RWPE2 (cell line): Measurements from ENCODE around the gene RAB28.

Source experiments
- ATAC-seq: fragments of 200-7000 bp; cut with Tn5 transposase; 3 replicates; pipeline ENCODE4 v1.9.1; 2021; ENCODE audit warnings: low read depth
- DNase-seq: peaks from one replicate; pipeline ENCODE4 v3.0.0-alpha.2; 2020; ENCODE audit warnings: low spot score
- H3K27ac ChIP-seq: fragments of 450-650 bp; 2 replicates; pipeline ENCODE4 v1.5.1; 2017; ENCODE audit warnings: mild to moderate bottlenecking; ENCODE audit not compliant: poor library complexity, severe bottlenecking
- H3K27me3 ChIP-seq: fragments of 250-450 bp; sonication (Bioruptor Pico); 2 replicates; pipeline ENCODE4 v1.5.1; 2021; ENCODE audit warnings: mild to moderate bottlenecking, moderate library complexity; ENCODE audit not compliant: insufficient read depth, poor library complexity, severe bottlenecking
- H3K36me3 ChIP-seq: fragments of 250-450 bp; sonication (Bioruptor Pico); 2 replicates; pipeline ENCODE4 v1.5.1; 2020; ENCODE audit warnings: low read depth, mild to moderate bottlenecking, moderate library complexity
- H3K4me1 ChIP-seq: fragments of 250-450 bp; sonication (Bioruptor Pico); 2 replicates; pipeline ENCODE4 v1.5.1; 2021; ENCODE audit warnings: mild to moderate bottlenecking, moderate library complexity; ENCODE audit not compliant: insufficient read depth, poor library complexity, severe bottlenecking
- H3K4me3 ChIP-seq: fragments of 250-450 bp; sonication (Bioruptor Pico); 2 replicates; pipeline ENCODE4 v1.5.1; 2021; ENCODE audit warnings: mild to moderate bottlenecking, moderate library complexity; ENCODE audit not compliant: severe bottlenecking
- H3K9me3 ChIP-seq: fragments of 250-450 bp; sonication (Bioruptor Pico); 2 replicates; pipeline ENCODE4 v1.5.1; 2021; ENCODE audit warnings: mild to moderate bottlenecking, moderate library complexity; ENCODE audit not compliant: severe bottlenecking
- TF ChIP-seq, protein P1 (sequence below): fragments of 450-650 bp; IDR thresholded peaks from one replicate; pipeline ENCODE4 v1.5.1; 2017; ENCODE audit warnings: mild to moderate bottlenecking, moderate library complexity; ENCODE audit not compliant: poor library complexity, severe bottlenecking

RAB28 gene

DNA sequence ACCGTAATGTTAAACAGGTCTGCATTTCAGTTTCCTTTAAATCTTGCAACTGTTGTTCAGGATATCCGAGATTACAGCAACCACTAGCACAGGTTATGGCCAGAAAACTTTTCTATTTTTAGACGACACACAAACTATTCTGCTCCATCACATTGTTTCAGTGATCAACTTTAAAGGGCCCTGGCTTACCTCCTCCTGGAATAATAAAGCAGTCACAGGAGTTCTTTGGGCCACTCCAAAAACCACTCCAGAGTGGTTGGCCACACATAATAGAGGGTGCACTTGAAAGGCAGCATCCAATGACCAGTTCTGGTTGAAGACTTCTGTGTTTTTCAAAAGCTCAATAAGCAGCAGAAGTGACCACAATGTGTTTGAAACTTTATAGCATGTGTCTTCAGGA lies 118.9 kb downstream of the RAB28 start:
- TF ChIP-seq, protein P1, sequence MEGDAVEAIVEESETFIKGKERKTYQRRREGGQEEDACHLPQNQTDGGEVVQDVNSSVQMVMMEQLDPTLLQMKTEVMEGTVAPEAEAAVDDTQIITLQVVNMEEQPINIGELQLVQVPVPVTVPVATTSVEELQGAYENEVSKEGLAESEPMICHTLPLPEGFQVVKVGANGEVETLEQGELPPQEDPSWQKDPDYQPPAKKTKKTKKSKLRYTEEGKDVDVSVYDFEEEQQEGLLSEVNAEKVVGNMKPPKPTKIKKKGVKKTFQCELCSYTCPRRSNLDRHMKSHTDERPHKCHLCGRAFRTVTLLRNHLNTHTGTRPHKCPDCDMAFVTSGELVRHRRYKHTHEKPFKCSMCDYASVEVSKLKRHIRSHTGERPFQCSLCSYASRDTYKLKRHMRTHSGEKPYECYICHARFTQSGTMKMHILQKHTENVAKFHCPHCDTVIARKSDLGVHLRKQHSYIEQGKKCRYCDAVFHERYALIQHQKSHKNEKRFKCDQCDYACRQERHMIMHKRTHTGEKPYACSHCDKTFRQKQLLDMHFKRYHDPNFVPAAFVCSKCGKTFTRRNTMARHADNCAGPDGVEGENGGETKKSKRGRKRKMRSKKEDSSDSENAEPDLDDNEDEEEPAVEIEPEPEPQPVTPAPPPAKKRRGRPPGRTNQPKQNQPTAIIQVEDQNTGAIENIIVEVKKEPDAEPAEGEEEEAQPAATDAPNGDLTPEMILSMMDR = no peak
- no peak overlapping the region for H3K4me3 ChIP-seq
- no peaks in the 10 kb centered on the region for H3K36me3 ChIP-seq
- no peak for DNase-seq
- H3K27ac ChIP-seq = no peak overlapping the region
- ATAC-seq = no peak
- no peaks in the 10 kb centered on the region for H3K4me1 ChIP-seq
- H3K27me3 ChIP-seq = no peaks in the 10 kb centered on the region
- H3K9me3 ChIP-seq = no peaks in the 10 kb centered on the region

DNA sequence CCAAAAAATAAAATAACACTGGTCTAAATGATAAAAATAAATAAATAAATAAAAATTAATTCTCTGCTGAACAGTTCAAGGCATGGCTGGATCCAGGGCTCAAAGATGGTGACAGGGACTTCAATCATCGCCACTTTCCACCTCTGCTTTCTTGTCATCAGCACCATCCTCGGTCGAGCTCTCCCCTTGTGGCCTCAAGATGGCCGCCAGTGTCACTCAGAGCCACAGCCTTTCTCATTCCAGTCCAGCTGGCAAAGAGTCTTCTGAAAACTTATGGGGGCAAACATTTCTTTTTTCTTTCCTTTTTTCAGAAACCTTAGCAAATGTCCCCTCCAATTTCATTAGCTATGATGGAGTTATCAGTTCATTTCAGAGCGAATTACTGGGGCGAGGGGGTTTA lies 119.5 kb downstream of the RAB28 start:
- DNase-seq = no peak
- H3K4me3 ChIP-seq = no peak overlapping the region
- H3K4me1 ChIP-seq = no peaks in the 10 kb centered on the region
- H3K9me3 ChIP-seq = no peaks in the 10 kb centered on the region
- no peak overlapping the region for H3K27ac ChIP-seq
- TF ChIP-seq, protein P1 = no peak
- H3K27me3 ChIP-seq = no peaks in the 10 kb centered on the region
- no peak for ATAC-seq
- no peaks in the 10 kb centered on the region for H3K36me3 ChIP-seq

DNA sequence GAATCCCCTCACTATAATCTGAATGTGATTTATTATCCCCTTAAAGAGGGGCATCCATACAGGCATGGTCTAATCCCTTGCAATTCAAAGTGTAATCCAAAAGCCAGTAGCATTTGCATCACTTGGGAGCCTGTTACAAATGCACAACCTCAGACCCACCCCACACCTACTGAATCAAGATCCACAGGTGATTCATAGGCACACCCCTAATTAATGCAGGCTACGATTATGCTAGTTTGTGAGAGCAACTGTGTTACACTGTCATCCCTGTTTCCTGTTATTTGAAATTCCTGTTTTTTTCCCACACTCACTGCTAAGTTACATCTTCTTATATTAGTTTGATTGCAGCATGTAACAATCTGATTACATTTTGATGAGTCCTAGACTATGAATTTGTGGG lies 120.0 kb downstream of the RAB28 start:
- H3K27ac ChIP-seq = no peak overlapping the region
- TF ChIP-seq, protein P1 = no peak
- H3K4me3 ChIP-seq = no peak overlapping the region
- ATAC-seq = peak; percentile 52; the same call in 2 of the 3 replicates
- H3K4me1 ChIP-seq = no peaks in the 10 kb centered on the region
- no peaks in the 10 kb centered on the region for H3K36me3 ChIP-seq
- H3K9me3 ChIP-seq = no peaks in the 10 kb centered on the region
- no peak for DNase-seq
- no peaks in the 10 kb centered on the region for H3K27me3 ChIP-seq

DNA sequence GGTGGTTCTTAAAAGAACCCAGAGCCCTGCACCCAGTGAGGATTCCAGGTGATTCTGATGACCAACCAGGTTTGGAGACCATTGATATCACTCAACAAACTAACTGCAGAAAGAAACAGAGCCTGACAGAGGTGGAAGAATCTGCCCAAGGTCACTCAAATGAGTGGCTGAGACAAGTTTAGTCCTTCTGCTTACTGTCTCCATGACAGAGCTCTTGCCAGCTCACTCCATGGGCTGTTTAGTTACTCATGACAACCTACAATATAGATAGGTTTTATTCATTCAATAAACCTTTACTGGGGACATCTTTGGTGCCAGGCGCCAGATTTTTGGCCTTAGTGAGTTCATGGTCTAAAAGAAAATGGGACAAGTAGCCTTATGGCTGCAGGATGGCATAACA lies 124.3 kb downstream of the RAB28 start:
- DNase-seq (no peak), ATAC-seq (no peak)
- H3K27ac ChIP-seq = no peak overlapping the region
- H3K27me3 ChIP-seq = no peaks in the 10 kb centered on the region
- H3K4me3 ChIP-seq = no peak overlapping the region
- no peaks in the 10 kb centered on the region for H3K4me1 ChIP-seq
- H3K36me3 ChIP-seq = no peaks in the 10 kb centered on the region
- no peaks in the 10 kb centered on the region for H3K9me3 ChIP-seq
- TF ChIP-seq, protein P1 = no peak

DNA sequence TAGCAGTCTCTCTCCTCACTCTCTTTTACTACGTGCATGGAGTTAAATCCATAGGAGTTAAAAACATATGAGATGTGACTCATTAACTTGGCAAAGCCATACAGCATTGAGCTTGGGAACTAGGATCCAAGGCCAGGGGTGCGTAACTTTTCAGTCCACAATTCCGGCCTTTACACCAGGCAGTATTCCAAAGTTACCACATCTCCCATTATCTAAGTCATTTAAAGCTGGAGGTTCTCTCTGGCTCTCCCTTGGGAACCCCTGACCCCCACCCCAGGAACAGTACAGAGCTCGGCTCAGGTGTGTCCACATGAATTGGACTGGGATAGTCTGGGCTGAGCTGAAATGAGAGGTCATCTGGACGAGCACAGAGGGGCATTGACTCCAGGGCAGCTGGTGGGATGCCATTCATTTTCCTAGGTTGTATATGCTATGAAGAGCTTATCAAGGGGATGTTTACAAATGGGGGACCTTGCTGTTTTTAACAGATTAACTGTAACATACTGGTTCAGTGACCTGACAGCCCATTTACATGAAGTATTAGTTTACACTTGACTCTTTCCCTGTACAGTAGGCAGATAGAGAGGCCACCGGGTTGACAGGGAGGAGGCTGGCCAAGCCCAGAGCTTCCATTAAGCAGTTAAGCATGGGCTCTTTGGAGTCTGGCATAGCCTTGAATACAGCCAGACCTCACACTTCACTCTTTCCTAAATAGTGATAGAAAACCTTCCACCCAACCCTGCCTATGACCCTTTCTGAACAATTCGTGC lies 128.8 kb downstream of the RAB28 start:
- Histone ChIP-seq H3K27me3 (no peaks in the 10 kb centered on the region), H3K4me1 (no peaks in the 10 kb centered on the region), H3K36me3 (no peaks in the 10 kb centered on the region), H3K4me3 (no peak overlapping the region), H3K9me3 (no peaks in the 10 kb centered on the region), H3K27ac (no peak overlapping the region)
- TF ChIP-seq, protein P1 = no peak
- ATAC-seq = no peak
- DNase-seq = no peak
